Stimulated activated CD8-positive, alpha-beta memory T cell treated with anti-CD3 and anti-CD28 coated beads, Interleukin-2, amount 100 ng/mL, for 1 hour (primary cell): ENCODE data around the gene GSTM5.
"Not testable (repeated sequence)": the region's sequence is repeated elsewhere in the genome, so short reads cannot be mapped to it uniquely, and the experiment has no call there.

Experiments used
- DNase-seq, 2 donors: peaks; one replicate each; pipeline ENCODE4 v3.0.0-alpha.2; 2020; ENCODE audit warnings: low read depth in 2 of 2

The GSTM5 gene

DNA sequence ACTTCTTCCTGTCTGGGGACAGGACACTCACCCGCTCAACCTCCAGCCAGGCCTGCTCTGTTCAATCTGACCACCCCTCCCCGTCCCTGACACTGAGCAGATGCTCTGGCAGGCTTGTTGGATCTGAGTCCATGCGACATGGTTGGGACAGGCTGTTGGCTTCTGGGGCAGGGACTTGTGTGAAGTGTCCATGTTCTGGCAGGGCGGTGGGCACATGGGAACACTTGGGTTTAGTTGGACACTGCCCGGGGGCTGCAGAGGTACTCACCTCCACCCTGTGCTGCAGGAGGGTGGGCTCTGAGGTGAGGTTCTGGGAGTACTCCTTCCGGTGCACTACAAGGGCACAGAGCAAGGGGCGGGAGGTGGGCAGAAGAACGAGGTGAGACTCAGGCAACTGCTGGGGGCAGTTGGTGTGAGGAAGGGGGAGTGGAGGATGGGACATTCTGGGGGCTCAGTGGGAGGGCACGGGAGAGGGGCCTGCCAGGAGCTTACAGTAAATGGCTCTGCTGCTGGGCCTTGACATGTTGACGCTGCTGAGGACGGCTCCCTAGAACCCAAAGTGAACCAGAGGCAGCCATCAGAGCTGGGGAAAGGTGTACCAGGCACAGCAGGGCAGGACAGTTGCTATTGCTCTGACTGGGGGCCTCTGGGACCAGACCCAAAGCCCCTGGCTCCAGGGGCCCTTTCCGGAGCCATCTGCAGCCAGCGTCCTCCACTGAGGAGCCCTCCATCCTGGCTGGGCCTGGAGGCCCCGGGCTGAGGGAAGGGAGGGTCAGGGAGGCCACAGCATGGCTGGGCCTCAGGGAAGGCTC, 49.4 kb downstream of the GSTM5 start:
- DNase-seq, result no peak

DNA sequence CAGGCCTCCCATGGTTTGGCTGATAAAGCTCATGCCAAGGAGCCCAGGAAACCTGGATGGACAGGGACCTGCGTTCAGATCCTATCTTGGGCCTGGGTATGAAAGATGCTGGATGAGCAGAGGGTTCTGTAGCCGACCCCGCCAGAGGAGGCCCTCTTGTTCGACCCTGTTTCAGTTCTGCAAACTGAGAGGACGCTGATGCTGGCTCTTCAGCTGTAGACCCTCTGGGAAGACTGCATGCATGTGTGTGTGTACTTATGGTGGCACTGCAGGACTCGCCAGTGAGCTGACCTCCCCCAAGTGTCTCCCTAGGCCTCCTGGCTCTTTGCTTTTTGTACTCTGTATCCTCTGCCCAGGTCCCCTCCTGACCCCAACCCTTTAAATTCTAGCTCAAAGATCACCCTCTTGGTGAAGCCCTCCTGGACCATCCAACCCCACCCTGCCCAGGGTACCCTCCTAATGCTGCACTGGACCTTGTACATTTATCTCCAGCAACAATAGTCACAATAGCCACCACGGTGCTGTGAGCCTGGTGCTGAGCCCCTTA, 50.1 kb downstream of the GSTM5 start:
- DNase-seq, result no peak

GRCh38 chr1:109762821-109763645, 51.0 kb downstream of the GSTM5 start:
- no peak for DNase-seq

GRCh38 chr1:109763646-109764415, 51.8 kb downstream of the GSTM5 start, which contains the start of gene EPS8L3:
Gene EPS8L3 (minus strand): TSS chr1:109763923. CDS start chr1:109761749, 2,174 bp downstream.
- no peak for DNase-seq

GRCh38 chr1:109764561-109765482, 52.8 kb downstream of the GSTM5 start:
- no peak for DNase-seq

DNA sequence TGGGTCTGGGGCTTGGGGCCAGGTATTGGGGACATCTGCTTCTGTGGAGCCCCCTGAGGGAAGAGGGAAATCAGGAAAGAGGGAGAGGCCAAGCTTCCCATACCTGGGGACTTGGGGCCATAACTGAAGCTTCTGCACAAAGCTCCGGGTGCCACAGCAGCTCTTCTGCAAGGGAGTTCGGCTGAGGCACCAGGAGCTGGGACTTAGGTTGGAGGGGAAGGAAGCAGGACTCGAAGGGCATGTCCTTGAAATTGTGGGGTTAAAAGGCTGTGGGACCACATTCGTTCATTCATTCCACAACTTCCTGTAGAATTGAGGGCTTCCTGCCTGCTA, 53.4 kb downstream of the GSTM5 start:
- DNase-seq, result no peak

- DNase-seq, result no peak
These were observed 54.0 kb downstream of the GSTM5 start for GRCh38 chr1:109765896-109766615.

- not testable (repeated sequence) for DNase-seq
These were observed 55.1 kb downstream of the GSTM5 start for GRCh38 chr1:109766991-109767636.
